ENCODE data around the gene ZDHHC20. TPM values are rescaled to one million over a fixed set of nuclear protein-coding genes. Genes with fewer than 3 reads are reported as not detected.

ZDHHC20 gene
- total RNA-seq, 1 experiment from 2014 or later, result 69.1 TPM

DNA sequence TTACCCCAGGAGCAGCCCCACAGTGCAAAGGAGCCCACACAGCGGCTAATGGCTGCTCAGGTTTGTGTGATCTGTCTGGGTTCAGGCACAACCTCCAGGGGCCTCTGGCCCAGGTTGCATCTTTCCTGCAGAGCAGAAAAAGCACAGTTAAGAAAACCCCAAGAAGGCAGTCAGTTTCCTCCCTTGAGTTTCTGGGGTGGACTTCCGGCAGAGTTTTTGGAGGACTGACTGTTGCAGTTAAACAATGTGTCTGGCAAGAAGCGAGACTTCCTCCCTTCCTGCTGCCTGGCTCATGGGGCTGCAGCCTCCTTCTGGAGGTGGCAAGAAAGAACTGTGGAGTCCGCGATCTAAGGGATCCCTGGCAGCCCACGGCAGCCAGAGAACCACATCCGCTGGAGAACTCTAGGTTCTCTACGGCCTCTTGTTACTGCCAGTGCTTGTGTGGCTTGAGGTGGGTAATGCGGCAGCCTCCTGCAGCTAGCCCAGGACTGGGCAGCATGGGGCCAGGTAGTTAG is 114.4 kb downstream of the ZDHHC20 start:
- Histone ChIP-seq H3K79me1 (ENCODE audit: insufficient read depth, low read depth, low read length, poor library complexity, severe bottlenecking) (no peaks in the 10 kb centered on the region), H4K20me1 (ENCODE audit: control insufficient read depth, insufficient read depth, insufficient read length) (no peaks in the 10 kb centered on the region), H3K4me1 (ENCODE audit: insufficient read depth, low read length) (no peaks in the 10 kb centered on the region), H3K9ac (ENCODE audit: extremely low read depth, insufficient read length, low read length) (no peak overlapping the region), H2BK12ac (ENCODE audit: insufficient read length, low read depth, low read length) (no peak overlapping the region), H3K18ac (ENCODE audit: insufficient read length, low read depth, low read length) (no peak overlapping the region), H2BK5ac (ENCODE audit: insufficient read length, low read length) (no peak overlapping the region), H3K79me2 (ENCODE audit: insufficient read depth, low read length) (no peaks in the 10 kb centered on the region), H2BK120ac (ENCODE audit: low read depth, low read length, poor library complexity, severe bottlenecking) (no peak overlapping the region), H3K9me3 (ENCODE audit: control insufficient read depth, low read depth, low read length) (no peaks in the 10 kb centered on the region), H4K5ac (ENCODE audit: insufficient read length, low read depth, low read length) (no peak overlapping the region), H3K23ac (ENCODE audit: insufficient read length, low read depth, low read length) (no peak overlapping the region), H2AK5ac (ENCODE audit: insufficient read length, low read length) (no peak overlapping the region), H3K27me3 (ENCODE audit: insufficient read depth, low read length) (no peaks in the 10 kb centered on the region), H4K8ac (replicated peaks; ENCODE audit: insufficient read length, low read depth, low read length) (no peak overlapping the region), H2AFZ (ENCODE audit: low read length) (no peak overlapping the region), H2BK20ac (ENCODE audit: low read depth, low read length, poor library complexity, severe bottlenecking) (no peak overlapping the region), H3K4me2 (ENCODE audit: insufficient read depth, insufficient read length, low read length) (no peak overlapping the region), H3K27ac (ENCODE audit: insufficient read length, low read depth, low read length) (no peak overlapping the region), H3K23me2 (ENCODE audit: insufficient read length, low read depth, low read length, poor library complexity, severe bottlenecking) (no peaks in the 10 kb centered on the region), H3K14ac (ENCODE audit: insufficient read depth, low read length) (no peak overlapping the region), H3K56ac (ENCODE audit: insufficient read length, low read depth, low read length) (no peak overlapping the region), H2BK15ac (ENCODE audit: low read depth, low read length) (no peak overlapping the region), H4K91ac (ENCODE audit: insufficient read length, low read depth, low read length) (no peak overlapping the region), H3T11ph (ENCODE audit: low read length) (no peak overlapping the region), H3K4ac (ENCODE audit: low read depth, low read length) (no peak overlapping the region)
- Mint-ChIP-seq H3K4me1 (peaks cover 5 to 15% of the 10 kb centered on the region in 2 experiments; a peak in 3 of 4 replicates), H3K9me3 (no peaks in the 10 kb centered on the region), H3K27me3 (ENCODE audit: low read depth) (peaks cover 3% of the 10 kb centered on the region; the same call in 1 of the 2 replicates), H3K36me3 (ENCODE audit: insufficient read depth in 1 of 3, low read depth in 3 of 3) (no peaks in the 10 kb centered on the region), H3K4me3 (no peak overlapping the region), H3K27ac (no peak overlapping the region; a peak in 1 of 7 replicates)
- TF ChIP-seq, protein P1, sequence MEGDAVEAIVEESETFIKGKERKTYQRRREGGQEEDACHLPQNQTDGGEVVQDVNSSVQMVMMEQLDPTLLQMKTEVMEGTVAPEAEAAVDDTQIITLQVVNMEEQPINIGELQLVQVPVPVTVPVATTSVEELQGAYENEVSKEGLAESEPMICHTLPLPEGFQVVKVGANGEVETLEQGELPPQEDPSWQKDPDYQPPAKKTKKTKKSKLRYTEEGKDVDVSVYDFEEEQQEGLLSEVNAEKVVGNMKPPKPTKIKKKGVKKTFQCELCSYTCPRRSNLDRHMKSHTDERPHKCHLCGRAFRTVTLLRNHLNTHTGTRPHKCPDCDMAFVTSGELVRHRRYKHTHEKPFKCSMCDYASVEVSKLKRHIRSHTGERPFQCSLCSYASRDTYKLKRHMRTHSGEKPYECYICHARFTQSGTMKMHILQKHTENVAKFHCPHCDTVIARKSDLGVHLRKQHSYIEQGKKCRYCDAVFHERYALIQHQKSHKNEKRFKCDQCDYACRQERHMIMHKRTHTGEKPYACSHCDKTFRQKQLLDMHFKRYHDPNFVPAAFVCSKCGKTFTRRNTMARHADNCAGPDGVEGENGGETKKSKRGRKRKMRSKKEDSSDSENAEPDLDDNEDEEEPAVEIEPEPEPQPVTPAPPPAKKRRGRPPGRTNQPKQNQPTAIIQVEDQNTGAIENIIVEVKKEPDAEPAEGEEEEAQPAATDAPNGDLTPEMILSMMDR (conservative IDR thresholded peaks at IDR 0.05), result no peak
- no peak for DNase-seq
- no CpG with 5 or more reads among the region's 9 CpGs for WGBS (ENCODE audit: extremely low coverage, insufficient read length, low lambda C conversion rate)
